NCI-H226 (cell line): ENCODE data around the gene TRIM74.
"Not testable (repeated sequence)": the region's sequence is repeated elsewhere in the genome, so short reads cannot be mapped to it uniquely, and the experiment has no call there.

ENCODE experiments used
- DNase-seq: peaks from one replicate; pipeline ENCODE4 v3.0.0-alpha.2; 2015

Gene TRIM74

DNA sequence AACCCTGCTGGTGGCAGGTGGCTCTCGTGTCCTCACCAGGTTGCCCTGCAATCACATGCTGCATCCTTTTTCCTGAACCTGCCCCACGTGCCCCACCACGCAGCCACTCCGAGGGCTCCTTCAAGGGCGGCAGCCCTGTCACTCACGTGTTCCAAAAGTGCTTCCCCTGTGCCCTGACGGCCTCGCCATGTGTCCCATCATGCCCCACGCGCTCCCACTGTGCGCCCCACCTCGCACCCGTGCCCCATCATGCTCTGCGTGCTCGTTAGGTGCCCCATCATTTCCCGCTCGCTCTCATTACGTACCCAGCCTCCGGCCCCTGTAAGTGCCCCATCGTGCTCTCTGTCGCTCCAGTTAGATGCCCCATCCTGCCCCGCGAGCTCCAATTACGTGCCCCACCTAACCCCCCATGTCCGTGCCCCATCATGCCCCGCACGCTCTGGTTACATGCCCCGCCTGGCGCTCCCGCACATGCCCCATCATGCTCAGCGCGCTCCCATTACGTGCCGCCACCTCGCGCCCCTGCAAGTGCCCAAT lies at the start of gene TRIM74:
TSS of gene TRIM74 (minus strand) at position 487 of the 537 bp plus-strand sequence. CDS start 3,309 bp downstream, outside the sequence.
- DNase-seq: not testable (repeated sequence)

DNA sequence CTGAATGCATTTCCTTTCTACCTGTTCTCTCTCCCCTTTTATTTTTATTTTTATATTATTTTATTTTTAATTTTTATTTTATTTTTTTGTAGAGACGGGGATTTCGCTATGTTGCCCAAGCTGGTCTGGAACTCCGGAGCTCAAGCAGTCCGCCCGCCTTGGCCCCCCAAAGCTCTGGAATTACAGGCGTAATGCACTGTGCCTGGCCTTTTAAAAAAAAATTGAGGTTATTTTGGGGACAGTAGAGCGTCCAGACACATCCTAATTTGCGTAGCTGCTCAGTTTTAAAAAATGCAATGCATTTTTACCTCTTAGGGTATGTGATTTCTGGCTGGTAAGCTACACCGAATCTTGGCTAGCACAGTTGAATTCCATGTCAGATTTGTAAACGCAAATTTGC lies 37.2 kb upstream of the TRIM74 start:
- DNase-seq: not testable (repeated sequence)

DNA sequence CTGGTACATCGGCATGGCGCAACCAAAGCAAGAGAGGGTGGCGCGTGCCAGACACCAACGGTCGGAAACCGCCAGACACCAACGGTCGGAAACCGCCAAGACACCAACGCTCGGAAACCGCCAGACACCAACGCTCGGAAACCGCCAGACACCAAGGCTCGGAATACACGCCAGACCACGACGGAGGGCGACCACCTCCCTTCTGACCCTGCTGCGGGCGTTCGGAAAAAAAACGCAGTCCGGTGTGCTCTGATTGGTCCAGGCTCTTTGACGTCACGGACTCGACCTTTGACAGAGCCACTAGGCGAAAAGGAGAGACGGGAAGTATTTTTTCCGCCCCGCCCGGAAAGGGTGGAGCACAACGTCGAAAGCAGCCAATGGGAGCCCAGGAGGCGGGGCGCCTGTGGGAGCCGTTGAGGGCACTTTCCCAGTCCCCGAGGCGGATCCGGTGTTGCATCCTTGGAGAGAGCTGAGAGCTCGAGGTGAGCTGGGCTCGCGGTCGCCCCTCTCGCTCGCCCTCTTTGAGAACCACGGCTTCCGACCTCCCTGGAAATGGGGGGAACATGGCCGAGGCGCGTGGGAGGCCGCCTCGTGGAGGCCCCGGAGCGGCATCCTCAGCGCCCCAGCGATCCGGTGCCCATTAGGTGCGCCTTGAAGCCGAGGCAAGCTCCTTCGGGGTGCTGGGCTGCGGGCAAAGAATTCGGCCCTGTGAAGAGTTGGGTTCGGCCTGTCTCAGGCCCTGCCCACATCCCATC lies 36.6 kb upstream of the TRIM74 start:
- DNase-seq: peak; percentile 78

- DNase-seq: not testable (repeated sequence)
Observed at GRCh38 chr7:73005356-73005692, 36.1 kb upstream of the TRIM74 start.

DNA sequence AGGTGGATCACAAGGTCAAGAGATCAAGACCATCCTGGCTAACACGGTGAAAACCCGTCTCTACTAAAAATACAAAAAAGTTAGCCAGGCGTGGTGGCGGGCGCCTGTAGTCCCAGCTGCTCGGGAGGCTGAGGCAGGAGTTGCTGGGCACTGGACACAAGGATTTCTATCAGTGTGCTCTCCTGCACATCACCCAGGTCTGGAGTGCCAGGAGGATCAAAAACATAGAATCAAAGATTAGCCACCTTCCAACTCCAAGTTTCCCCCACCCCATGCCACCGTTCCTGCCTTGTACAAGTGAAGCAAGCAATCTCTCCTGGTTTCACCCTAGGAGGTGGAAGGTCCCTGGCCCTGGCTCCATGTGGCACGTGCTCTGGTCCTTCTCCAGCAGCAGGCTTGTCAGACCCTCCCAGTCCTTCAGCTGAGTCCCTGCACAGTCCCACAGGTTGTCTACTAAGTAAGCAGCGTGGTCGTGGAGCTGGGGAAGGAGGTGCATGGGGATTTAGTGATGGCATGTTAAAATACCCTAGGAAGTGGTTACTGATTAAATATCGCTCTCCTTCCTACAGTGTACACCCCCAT lies 28.7 kb upstream of the TRIM74 start:
- not testable (repeated sequence) for DNase-seq

- DNase-seq: not testable (repeated sequence)
Observed at GRCh38 chr7:72997447-72997846, 28.2 kb upstream of the TRIM74 start.

DNA sequence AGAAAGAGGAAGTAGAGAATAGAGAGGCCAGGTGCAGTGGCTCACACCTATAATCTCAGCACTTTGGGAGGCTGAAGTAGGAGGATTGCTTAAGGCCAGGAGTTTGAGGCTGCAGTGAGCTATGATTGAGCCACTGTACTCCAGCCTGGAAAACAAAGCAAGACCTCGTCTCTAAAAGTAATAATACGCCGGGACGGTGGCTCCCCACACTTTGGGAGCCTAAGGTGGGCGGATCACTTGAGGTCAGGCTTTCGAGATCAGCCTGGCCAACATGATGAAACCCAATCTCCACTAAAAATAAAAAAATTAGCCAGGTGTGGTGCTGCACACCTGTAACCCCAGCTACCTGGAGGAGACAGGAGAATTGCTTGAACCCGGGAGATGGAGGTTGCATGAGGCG lies 26.2 kb upstream of the TRIM74 start:
- not testable (repeated sequence) for DNase-seq

DNA sequence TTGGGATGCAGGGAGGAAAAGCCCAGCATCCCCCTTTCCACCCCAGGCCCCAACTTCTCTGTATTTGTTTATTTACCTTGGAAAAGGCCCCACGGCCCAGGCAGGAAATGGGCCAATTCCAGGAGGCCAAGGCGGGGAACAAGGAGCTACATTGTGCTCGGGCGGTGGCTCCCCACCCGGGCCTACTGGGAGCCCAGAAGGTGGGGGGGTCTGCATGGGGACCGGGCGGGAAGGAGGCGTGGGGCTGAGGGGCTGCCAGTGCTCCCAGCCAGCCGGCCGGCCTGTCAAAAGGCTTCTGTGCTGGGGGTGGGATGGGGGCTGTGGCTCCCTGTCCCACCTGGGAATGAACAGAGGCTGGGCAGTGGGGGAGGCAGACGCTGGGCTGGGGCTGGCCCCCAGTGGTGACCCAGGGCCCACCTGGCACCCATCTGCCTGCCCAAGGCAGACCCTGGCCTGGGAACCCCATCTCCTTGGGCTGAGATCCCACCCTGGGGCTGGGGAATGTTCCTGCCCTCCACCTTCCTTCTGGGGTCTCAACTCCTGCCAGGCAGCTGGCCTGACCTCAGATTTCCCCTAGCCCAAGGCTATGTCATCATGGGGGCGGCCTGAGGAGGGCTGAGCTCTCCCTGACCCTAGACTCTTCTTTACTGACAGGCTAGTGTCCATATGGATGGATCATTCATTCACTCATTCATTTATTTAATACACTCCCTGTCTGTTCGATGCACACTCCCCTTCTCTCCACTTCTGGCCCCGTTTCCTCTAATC lies 21.1 kb upstream of the TRIM74 start:
- DNase-seq: not testable (repeated sequence)

DNA sequence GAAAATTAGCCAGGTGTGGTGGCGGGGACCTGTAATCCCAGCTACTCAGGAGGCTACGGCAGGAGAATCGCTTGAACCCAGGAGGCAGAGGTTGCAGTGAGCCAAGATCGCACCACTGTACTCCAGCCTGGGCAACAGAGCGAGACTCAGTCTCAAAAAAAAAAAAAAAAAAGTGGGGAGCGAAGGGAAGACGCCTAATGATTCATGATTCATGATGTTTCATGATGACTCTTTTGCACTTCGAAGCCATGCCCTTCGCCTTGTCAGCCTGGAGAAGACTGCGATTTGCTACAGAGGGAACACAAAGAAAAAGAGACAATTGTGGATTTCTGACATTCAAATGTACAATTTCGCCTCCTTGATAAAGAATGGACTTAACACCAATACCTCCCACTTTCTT lies 12.8 kb upstream of the TRIM74 start:
- DNase-seq: not testable (repeated sequence)

- DNase-seq: not testable (repeated sequence)
Observed at GRCh38 chr7:72980382-72980781, 11.1 kb upstream of the TRIM74 start.

DNA sequence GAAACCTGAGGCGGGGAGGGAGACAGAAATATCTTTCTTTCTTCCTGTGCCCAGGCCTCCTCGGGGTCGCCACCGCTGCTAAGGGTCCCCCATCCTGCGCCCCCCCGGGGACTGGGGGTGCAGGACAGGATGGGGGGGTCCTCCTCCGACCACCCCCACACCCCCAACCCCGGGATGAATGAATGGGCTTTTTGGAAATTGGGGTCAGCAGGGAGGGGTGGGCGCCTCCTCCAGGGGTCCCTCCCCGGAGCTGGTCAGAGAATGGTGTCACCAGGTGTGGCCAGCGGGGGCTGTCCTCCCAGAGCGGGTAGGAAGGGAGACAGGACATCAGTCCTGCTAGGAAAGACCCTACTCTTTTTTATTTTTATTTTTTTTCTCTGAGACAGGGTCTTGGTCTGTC lies 7.2 kb upstream of the TRIM74 start:
- DNase-seq: not testable (repeated sequence)

DNA sequence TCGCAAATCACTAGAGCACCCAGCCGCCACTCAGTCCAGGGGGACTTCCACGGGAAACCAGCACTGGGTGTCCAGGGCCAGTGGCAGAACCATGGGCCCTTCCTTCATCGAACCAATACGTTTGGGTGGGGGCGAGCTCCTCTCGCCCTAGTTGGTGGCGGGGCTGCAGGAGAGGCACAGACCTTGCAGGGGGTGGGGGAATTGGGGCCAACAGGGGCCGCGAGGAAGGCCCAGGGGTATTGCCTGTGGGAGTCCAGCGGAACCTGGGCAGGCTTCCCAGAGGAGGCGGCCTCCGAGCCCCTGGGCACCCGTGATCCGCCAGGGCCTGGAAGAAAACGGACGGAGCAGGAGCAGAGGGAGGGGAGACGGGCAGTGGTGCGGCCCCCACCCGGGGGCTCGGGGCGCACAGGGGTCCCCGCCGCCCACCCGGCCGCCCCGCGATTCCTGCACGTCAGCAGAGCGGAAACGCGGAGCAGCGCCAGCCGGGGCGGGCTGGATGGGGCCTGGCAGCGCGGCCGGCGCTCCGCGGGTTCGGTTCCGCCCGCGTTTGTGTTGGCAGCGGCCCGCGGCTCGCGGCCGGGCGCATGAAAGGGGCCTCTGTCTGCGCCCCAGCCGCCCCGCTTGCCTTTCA lies 6.5 kb upstream of the TRIM74 start:
- DNase-seq: not testable (repeated sequence)

DNA sequence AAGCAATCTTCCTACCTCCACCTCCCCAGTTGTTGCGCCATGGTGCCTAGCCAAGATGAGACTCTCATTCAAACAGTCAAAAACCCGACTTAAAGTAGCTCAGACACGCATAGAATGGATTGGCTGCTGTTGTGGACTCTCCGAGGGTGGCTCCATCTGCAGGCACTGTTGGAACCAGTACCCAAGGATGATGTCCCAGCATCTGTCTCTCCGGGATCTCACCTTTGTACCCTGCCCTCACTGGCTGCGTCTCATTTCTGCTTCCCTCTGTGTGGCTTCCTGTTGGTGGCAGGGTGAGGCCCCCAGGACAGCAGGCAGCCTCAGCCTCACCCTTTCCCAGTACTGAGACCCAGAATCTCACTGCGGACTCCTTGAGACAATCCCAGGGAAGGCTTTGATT lies 5.5 kb upstream of the TRIM74 start:
- not testable (repeated sequence) for DNase-seq

DNA sequence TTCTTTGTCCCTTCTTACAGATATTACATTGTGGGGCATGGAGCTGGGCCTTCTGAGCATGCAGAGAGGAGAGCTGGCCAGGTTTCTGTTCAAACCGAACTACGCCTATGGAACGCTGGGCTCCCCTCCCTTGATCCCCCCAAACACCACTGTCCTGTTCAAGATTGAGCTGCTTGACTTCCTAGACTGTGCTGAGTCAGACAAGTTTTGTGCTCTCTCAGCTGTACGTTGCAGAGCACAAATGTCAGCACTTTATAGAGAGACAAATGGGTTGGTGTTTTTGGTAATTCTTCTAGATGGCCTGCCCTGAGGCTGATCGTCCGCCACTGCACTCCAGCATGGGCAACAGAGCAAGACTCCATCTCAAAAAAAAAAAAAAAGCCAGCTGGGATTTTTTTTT lies 2.2 kb upstream of the TRIM74 start:
- DNase-seq: not testable (repeated sequence)

DNA sequence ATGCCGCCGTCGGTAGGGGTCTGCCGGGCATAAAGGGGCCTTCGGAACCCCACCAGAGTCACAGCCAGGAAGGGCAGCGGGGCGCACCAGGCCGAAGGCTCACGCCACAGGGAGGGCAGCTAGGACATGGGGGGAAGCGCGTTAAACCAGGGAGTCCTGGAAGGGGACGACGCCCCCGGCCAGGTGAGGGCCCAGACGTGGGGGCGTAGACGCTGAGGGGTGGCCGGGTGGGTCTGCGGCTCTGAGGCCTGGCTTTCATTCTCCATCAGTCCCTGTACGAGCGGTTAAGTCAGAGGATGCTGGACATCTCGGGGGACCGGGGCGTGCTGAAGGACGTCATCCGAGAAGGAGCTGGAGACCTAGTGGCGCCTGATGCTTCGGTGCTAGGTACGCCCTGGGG lies 422 bp upstream of the TRIM74 start:
- not testable (repeated sequence) for DNase-seq

DNA sequence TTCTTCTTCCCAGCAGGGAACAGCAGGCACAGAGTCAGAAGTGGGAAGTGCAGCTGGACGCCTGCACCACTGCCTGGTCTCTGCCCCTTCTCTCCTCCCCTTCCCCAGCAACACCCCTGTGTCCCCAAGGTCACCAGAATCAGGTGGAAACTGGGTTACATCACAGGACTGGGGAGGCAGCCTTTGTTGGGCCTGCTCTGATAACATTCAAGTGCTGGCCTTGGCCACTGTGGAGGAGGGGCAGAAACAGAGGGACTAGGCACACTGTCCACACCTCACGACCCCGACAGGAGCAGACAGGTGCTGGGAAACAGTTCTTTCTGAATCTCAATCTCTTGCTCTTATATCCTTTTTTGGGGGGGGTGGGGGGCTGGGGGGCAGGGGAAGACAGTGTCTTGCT lies 2.4 kb downstream of the TRIM74 start:
- DNase-seq: not testable (repeated sequence)

GRCh38 chr7:72965186-72965975 lies 3.9 kb downstream of the TRIM74 start:
- DNase-seq: not testable (repeated sequence)

GRCh38 chr7:72963056-72963455 lies 6.2 kb downstream of the TRIM74 start:
- DNase-seq: not testable (repeated sequence)

- DNase-seq: not testable (repeated sequence)
Observed at GRCh38 chr7:72961346-72961650, 8.0 kb downstream of the TRIM74 start.

DNA sequence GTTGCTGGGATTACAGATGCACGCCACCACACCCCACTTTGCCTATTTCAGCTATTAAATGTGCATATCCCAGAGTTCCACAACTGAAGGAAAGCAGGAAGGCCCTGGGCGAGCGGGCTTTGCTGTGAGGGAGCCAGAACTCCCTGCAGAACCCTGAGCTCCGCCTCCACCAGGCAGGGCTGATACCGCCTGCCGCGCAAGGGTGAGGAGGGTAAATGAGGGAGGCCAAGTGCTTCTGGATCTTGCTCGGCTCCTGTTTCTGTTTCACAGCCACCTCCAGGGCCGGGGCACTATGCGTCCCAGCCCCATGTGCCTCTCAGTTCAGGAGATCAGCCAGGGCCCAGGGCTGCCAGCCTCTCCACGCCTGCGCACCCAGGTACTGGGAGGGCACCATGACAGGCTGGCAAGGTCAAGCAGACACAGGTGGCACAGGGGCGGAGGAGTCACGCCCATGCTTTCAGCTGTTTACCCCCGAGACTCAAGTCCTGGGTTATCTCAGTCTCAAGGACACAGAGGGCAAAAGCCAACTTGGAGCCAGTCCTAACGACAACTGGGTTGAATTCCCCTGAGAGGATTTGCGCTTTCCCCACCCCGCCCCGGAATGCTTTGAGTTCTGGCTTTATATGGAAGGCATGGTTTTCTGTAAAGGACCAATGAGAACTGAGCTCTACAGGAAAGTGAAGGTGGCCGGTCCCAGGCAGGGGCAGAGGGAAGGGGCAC lies 8.5 kb downstream of the TRIM74 start:
- not testable (repeated sequence) for DNase-seq

- DNase-seq: not testable (repeated sequence)
Observed at GRCh38 chr7:72960029-72960428, 9.2 kb downstream of the TRIM74 start.
